CD4-positive, alpha-beta T cell treated with Interleukin-15 for 1 hour (primary cell): ENCODE data around the gene GET4.
"Not testable (repeated sequence)": the region's sequence is repeated elsewhere in the genome, so short reads cannot be mapped to it uniquely, and the experiment has no call there.

Experiments used
- DNase-seq: peaks from one replicate; pipeline ENCODE4 v3.0.0-alpha.2; 2020

The GET4 gene

DNA sequence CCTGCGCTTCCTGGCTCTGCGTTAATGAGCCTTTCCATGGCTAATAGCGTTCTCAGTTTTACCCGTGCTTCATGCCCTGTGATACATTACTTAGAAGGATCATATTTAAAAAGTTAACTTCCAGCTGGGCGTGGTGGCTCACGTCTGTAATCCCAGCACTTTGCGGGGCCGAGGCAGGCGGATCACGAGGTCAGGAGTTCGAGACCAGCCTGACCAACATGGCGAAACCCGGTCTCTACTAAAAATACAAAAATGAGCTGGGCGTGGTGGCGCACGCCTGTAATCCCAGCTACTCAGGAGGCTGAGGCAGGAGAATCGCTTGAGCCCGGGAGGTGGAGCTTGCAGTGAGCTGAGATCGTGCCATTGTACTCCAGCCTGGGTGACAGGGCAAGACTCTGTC, 3.7 kb upstream of the GET4 start:
- not testable (repeated sequence) for DNase-seq

DNA sequence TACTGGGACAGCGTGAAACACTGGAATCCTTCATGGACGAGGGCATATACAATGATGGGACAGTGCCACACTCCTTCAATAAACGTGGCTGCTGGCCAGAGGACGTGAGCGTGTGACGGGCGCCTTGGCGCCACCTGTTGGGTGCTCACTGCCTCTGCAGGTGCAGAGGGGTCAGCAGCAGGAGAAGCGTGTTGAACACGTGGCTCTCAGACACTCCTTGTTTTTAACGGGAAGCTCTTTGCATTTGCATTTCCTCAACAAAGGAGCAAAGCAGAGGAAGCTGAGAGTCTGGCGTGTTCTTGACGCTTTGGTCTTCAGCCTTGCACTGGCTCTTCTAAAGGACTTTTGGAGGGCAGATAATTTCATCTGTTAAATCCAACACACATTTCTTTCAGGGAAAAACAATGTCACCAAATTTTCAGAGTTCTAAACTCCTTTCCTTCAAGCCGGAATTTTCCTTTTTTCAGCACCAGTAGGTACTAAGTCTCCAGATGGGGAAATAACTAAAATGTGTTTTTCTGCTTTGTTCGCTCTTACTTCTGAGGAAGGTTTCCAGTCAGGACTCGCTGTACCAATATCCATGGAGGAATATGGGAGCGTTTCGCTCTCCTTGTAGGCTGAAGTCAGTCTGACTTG, 2.9 kb upstream of the GET4 start:
- DNase-seq, result peak; percentile 78

DNA sequence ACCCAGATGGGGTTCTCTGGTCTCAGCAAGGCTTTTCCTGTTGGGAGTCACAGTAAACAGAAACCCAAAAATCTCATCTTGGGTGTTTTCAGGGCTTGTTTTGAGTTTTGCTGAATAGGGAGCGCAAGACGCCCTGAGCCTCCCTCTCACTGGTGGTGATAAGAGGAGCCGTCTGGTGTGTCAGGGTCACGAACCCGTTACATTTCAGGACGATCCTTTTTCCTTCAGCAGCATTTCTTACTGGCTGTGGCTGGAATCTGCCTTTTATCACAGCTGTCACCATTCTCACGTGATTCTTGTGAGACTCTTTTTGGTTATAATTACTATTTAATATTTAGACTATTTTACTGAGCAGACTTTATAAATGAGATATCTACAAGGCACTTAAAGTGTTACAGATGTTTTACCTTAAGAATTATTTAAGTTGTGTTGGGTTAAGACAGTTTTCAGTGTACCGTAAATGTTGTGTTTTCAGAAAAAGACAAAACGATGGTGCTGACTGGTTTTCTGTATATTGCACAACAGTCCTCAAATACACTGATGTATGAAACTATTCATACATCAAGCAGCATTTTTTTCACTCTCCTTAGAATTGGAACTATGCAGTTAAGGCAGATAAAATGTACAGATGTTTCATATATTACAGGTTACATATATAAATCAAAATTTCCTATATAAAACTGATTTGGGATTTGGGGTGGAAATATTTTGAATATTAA, 2.2 kb upstream of the GET4 start:
- no peak for DNase-seq

DNA sequence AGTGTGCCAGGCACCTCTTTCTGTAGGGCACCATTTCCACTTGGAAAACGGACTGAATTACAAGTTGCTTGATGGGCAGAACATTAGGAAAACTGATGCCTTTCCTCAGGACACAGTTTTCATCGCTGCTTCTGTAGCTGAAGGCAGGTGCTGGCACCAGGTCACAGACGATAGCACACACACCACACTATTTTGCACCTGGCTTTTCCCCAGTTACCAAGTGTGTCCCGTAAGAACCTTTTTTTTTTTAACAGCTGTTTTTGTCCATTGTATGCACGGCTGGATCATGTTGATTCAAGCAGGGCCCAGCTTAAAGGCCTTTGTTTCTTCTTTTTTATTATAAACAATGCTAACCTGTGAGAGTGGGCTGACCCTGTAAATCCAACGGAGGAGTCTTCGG, 1.3 kb upstream of the GET4 start:
- no peak for DNase-seq

DNA sequence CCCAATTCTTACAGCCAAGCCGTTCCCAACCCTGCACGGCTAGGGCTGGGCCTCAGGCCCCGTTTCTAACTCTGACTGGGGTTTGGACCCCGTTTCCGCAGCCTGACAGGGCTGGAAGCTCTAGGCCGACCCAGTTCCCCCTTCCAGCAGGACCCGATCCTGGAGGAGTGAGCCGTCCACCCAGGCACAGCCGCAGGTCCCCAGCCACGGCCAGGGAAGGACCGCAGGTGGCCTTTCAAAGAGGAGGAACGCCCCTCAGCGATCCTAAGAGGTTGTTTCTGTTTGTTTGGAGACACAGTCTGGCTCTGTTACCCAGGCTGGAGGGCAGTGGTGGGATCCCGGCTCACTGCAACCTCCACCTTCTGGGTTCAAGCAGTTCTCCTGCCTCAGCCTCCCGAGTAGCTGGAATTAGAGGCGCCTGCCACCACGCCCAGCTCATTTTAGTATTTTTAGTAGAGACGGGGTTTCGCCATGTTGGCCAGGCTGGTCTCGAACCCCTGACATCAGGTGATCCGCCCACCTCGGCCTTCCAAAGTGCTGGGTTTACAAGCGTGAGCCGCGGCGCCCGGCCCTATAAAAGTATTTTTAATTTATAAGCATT, 778 bp upstream of the GET4 start:
- DNase-seq, result no peak

DNA sequence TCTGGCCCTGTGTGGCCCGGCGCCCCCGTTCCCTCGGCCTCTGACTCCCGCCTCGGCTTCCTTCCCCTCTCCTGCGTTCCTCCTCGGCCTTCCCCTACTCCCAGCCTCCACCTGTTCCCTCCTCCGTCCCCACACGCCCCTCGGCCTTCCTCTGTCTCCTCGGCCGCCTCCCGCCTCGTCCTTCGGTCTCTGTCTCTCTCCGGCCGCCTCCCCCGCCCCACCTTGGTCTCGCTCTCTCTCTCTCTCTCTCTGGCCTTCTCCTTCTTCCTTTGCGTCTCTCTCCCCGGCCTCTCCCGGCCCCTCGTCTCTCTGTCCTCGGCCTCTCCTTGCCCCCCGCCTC, 588 bp downstream of the GET4 start:
- no peak for DNase-seq

DNA sequence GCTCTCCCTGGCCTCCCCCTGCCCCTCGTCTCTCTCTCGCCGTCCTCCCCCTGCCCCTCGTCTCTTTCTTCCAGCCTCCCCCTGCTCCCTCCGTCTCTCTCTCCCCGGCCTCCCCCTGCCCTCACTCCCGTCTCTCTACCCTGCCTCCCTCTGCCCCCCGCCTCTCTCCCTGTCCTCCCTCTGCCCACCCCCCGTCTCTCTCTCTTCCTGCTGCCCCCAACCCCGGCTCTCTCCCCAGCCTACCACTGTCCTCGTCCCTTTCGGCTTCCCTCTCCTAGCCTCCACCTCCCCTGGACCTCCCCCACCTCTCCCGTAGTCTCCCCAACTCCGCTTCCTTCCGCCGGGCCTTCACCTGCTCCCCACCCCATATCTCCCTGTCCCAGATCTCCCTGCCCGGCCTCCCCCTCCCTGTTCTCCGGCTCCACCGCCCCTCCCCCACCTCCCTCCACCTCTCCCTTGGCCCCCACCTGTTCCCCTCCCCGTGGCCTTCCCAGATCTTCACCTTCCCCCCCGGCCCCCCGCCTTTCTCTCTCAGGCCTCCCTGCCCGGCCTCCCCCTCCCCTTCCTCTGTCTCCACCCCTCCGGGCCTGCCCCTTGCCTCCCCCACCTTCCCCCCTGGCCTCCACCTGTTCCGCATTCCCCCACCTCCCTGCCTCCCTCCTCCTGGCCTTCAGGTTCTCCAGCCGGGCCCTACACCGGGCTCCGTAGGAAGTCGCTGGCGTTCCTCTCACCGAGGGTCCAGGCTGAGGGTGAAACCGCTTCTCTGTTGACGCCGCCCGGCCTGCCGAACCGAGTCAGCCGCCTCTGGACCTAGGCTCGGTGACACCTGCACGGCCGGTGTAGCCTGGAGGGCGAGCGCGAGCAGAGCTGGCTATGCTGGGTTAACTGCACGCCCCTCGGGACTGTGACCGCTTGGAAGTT, 1.2 kb downstream of the GET4 start:
- no peak for DNase-seq

DNA sequence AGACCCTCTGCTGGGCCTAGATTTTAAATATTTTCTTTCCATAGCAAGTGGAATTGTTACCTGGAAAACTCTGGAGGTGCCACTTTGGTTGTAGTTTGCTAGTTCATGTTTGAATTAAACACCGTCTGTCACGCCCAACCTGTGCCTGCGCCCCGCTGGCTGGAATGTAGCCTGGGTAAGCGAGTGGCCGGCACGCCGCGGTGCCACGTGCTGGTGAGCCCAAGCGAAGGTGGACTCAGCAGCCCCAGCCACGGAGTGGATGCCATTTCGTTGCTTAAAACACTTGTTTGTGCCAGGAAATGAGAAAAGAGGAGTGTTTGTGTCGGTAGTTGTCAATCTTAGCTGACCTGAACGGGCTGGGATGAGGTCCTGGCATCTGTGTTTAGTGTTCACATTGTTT, 2.7 kb downstream of the GET4 start:
- DNase-seq, result no peak

DNA sequence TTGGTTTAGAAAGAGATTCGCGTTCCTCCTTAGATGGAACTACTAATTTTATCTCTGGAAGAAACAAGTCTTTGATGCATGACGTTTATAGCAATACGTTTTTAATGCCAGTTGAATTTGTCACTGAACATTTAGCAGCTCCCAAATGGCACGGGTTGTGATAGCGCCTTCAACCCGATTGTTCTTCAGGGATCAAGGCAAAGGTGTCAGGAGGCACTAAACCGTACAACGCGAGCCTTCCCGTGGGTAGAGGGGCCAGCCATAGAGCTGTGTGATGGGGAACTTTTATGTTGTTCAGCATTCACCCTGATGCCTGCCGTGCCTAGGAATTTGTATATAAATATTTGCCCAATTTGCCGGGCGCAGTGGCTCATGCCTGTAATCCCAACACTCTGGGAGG, 3.4 kb downstream of the GET4 start:
- no peak for DNase-seq

DNA sequence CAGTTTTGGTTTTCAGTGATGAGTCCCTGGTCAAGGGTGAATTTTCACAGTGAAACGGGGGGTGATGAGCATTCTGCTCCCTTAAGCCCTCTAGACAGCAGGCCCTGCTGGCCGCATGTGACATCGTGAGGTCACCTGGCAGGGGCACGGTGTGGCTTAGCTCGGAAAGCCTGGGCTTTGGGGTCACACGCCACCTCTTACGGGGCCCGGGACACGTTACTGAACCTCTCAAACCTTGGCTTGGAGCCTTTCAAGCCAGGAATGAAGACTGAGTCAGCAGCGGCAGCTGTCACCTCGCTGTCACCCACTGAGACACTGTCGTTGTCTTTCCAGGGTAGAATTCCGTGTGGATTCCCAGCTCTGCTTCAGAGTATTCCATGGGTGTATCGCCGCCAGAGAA, 4.1 kb downstream of the GET4 start:
- DNase-seq, result no peak

DNA sequence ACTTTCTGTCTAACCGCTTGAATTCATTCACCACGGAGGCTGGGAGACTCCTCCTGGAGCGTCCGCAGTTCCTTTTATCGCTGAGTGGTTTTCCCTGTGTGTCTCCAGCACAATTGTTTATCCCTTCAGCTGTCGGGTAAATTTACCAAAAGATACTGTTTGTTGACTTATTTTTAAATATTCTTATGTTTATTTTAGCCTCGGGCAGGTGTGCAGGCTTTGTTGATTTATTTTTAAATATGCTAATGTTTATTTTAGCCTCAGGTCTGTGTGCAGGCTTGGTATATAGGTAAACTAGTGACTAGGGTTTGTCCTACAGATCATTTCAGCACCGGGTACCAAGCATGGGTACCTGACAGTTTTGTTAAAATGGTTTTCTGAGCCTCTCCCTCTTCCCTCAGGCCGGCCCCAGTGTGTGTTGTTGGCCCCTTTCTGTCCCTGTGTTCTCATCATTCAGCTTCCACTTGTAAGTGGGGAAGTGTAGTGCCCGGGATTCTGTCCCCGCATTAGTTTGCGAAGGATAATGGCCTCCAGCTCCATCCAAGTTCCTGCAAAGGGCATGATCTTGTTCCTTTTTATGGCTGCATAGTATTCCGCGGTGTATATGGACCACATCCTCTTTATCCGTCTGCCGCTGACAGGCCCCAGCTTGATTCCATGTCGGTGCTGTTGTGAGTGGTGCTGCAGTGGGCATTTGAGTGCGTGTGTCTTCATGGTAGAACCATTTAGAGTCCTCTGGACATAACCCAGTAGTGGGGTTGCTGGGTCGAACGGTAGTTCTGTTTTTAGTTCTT, 5.3 kb downstream of the GET4 start:
- DNase-seq, result no peak

DNA sequence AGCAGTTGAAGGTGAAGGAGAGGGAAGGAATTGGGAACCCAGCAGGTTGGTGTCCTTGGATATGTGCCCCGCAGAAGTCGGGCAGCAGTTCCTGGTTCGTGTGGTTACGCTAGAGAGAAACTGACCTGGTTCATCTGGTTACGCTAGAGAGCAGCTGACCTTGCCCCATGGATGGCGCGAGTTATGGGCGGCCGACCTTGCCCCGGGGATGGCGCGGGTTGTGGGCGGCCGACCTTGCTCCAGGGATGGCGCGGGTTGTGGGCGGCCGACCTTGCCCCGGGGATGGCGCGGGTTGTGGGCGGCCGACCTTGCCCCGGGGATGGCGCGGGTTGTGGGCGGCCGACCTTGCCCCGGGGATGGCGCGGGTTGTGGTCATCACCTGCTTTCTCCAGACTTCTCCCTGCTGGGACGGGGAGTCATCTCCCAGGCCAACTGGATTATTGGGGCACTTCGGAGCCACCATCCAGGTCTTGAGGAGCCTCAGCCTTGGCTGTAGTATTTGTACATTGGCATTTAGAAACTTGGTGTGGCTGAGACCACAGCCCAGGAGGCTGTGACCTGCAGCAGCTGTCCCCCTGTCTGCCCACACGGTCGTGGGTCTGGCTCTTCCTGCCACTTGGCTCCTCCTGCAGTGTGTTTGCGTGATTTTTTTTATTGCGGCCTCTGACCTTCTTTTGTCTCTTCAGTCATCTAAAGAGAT, 6.1 kb downstream of the GET4 start:
- no peak for DNase-seq

DNA sequence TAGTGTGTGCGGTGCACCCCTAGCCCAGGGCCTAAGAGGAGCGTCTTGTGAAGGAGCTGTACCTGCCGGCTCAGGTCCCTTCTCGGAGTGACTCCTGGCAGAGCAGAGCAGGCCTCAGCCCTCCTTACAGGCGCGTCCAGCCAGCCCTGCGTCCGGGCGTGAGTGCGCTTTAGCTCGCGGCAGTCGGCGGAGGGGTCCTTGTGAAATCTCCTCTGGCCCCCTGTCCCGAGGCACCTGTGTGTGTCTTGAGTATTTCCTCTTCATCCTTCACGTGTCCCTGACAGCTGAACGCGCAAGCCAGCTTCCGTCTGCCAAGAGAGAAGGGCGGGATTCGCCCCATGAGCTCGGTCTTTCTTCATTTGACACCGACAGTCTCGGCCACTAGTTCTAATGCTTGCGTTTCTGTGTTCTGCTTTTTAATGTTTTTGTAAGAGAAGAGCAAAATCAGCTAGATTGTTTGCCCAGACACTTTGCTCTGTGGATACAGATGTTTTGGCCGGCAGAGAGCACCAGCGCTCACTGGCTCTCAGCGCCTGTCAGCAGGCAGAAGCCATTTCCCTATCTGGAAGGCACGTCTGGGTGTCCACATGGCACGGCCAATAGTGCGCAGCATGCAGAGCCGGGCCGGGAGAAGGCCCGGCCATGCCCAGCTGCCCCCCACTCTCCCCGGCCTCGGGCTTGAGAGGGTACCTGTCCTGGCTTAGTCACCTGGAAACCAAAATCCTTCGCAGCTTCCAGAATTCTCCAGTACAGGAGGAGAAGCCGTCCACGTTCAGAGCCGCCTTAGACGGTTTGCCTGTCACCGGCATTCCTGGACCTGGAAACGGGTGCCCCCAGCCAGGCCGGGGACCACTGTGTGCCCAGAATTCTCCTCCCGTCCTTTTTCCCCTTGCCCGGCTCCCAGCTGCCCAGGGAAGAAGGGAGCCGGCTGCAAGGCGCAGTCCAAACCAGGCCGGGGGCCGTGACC, 7.0 kb downstream of the GET4 start:
- DNase-seq, result no peak

DNA sequence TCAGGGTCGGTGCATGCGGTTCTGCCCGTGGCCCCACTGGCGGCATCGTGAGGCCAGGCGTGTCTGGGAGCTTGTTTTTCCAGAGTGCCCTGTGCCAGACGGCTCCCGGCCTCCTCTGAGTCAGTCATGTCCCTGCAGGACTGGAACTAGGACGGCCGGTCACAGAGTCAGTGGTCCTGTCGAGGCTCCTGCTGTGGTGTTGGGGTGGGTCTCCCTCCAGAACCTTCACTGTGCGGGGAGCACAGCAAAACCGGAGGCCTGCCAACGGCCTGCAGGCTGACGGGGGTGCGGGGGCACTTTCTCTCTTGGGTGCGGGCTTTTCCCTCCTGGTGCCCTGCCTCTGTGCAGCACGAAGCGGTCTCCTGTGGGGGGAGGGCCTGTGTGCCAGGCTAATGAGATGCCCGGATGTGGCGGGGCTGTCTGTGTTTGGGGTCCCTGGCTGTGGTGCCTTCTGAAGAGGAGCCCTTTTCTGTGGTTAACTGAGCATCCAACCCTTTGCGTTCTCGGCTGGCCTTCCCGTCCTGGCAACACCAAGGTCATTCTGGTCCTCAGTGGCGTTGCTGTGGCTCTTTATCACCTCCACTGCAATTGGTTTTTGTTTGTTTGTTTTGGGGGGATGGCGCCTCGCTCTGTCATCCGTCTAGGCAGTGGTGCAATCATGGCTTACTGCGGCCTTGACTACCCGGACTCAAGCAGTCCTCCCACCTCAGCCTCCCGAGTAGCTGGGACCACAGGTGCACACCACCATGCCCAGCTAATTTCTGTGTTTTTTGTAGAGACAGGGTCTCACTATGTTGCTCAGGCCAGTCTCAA, 8.0 kb downstream of the GET4 start:
- no peak for DNase-seq

DNA sequence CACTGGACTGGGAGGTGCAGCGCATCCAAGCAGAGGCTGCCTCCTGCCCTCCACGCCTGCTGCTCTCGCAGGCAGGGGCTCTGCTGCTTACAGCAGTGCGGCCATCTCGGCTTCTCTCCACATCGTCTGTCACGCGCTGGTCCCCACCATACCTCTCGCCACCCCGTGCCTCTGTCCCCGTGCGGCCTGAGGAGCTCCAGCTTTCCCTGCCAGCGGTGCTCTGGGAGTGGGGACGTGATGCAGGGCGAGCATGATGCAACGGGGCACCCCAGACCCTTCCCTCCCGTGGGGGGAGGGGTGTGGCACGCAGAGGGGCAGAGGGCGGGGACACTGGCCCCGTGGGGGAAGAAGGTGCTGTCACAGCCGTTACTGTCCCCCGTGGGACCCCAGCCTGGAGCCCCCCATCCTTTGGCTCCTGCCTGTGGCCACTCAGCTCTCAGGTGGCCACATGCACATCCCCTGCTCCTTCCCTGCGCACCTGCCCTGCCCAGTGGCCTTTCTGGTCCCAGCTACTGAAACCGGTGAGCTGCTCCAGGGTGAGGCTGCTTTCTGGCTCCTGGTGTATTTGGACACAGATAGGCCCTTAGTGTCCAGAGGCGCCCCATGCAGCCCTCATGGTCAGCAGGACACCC, 9.0 kb downstream of the GET4 start:
- DNase-seq, result no peak

DNA sequence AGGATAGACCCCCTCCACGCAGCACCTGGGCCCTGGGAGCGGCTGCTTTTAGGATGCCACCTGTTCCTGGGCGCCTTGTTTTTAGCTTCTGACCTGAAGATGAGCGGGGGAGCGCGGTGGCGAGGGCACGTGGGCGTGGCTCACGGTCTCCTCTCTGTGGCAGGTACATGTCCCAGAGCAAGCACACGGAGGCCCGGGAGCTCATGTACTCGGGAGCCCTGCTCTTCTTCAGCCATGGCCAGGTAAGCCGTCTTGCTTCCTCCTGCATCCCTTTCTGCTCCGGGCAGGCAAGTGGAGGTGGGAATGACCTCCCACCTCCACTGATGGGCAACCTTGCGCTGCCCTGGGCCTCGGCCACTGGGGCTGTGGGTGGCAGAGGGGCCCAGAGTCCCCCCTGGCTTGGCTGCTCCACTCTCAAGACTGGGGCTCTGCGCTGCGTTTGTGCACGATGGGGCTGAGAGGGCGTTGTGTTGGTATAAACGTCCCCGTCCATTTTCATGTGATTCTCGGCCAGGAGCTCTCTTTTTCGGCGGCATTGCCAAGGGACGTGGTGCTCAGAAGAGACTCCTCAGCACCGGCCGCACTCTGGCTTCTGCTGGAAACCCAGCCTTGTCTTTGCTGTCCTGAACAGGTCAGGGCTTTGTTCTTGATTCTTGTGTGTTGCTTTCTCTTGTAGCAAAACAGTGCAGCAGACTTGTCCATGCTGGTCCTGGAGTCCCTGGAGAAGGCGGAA, 9.7 kb downstream of the GET4 start:
- DNase-seq, result no peak

DNA sequence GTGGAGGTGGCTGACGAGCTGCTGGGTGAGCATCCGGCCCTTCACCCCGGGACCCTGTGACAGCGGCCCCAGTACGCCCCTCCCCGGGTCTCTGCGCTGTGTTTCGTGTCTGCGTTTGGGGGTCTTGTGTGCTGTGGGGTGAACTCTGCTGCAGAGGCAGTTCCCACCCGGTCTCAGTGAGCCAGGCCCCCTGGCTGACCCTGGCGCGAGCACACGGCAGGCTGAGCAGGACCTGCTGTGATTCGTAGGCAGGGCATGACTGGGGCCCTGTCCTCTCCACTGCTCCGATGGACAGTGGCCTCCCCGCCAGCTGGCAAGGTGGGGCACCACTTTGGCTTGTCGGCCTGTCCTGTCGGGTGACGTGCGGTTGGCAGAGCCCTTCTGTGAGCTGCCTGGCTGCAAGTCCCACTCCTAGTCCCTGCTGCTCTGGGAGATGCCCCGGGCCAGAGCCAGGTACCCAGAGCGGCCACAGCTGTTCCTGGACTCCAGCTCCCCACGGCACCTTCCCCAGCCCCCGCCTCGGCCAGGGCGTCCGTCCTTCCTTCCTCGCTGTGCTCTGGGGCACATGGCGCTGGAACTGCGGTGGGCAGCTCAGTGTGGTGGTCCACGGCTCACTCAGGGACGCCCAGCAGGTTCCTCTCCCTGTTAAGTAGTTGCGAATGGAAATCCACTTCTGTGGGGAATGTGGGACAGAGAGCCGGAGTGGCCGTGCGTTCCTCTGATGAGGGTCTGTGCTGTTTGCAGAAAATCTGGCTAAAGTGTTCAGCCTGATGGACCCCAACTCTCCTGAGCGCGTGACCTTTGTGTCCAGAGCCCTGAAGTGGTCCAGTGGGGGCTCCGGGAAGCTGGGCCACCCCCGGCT, 10.5 kb downstream of the GET4 start:
- DNase-seq, result no peak

DNA sequence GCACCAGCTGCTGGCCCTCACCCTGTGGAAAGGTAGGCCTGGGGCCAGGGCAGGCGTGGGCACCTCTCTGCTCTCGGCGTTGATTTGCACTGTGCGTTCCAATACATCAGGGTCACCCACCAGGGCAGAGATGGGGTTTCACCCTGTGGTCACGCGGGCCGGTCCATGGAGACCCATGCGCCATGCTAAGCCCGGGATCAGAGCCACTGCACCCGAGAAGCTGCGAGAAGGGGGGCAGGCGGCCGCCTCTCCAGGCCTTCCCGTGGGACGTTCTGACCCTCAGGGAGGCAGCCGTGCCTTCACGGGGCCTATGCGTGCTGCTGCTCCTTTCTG, 11.1 kb downstream of the GET4 start:
- DNase-seq, result no peak
